Measurements from ENCODE around the gene GRIP1.

Gene GRIP1

DNA sequence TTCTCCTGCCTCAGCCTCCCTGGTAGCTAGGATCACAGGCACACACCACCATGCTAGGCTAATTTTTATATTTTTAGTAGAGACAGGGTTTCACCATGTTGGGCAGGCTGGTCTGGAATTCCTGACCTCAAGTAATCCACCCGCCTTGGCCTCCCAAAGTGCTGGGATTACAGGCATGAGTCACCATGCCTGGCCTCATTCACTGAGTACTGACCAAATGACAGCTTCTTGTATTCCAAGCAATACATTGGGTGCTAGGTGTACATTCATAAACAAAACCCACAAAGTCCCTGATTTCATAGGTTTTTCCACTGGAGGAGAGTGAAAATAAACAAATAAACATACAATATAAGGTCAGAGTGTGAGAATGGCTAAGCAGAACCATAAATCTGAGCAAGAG, 240.3 kb downstream of the GRIP1 start:
- TF ChIP-seq, protein P1, sequence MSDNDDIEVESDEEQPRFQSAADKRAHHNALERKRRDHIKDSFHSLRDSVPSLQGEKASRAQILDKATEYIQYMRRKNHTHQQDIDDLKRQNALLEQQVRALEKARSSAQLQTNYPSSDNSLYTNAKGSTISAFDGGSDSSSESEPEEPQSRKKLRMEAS (IDR thresholded peaks at IDR 0.05; ENCODE audit: low read depth, low read length): no peak
- TF ChIP-seq, protein P2, sequence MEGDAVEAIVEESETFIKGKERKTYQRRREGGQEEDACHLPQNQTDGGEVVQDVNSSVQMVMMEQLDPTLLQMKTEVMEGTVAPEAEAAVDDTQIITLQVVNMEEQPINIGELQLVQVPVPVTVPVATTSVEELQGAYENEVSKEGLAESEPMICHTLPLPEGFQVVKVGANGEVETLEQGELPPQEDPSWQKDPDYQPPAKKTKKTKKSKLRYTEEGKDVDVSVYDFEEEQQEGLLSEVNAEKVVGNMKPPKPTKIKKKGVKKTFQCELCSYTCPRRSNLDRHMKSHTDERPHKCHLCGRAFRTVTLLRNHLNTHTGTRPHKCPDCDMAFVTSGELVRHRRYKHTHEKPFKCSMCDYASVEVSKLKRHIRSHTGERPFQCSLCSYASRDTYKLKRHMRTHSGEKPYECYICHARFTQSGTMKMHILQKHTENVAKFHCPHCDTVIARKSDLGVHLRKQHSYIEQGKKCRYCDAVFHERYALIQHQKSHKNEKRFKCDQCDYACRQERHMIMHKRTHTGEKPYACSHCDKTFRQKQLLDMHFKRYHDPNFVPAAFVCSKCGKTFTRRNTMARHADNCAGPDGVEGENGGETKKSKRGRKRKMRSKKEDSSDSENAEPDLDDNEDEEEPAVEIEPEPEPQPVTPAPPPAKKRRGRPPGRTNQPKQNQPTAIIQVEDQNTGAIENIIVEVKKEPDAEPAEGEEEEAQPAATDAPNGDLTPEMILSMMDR (IDR thresholded peaks at IDR 0.05; ENCODE audit: low read depth, low read length): no peak
- TF ChIP-seq MYC (IDR thresholded peaks at IDR 0.05; ENCODE audit: low read depth, low read length) (no peak), POLR2A (IDR thresholded peaks at IDR 0.05; ENCODE audit: extremely low read depth, insufficient read length) (no peak)

DNA sequence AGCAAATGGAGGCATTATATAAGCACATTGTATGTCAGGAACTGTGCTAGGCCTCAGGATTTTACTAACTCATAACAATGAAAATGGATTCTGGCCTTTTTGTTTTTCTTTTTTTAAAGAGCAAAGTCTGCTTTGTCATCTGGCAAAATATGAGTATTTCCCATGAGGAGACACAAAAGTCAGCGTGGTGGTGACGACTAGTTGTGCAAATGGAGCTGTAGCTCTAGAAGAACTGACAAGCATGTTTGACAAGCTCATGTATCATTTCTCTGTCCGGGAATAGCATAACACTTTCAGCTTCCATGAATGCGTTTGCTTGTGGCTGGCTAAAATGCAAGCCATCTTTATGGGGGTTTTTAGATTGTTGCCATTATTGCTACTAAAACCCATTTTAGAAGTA, 248.8 kb downstream of the GRIP1 start:
- TF ChIP-seq POLR2A (IDR thresholded peaks at IDR 0.05; ENCODE audit: extremely low read depth, insufficient read length): no peak
- TF ChIP-seq, protein P1 (IDR thresholded peaks at IDR 0.05; ENCODE audit: low read depth, low read length): no peak
- TF ChIP-seq, protein P2 (IDR thresholded peaks at IDR 0.05; ENCODE audit: low read depth, low read length): no peak
- no peak for TF ChIP-seq MYC (IDR thresholded peaks at IDR 0.05; ENCODE audit: low read depth, low read length)
- DNase-seq (ENCODE audit: low read depth): no peak
- H3K4me3 ChIP-seq (ENCODE audit: low read depth, low read length): no peak overlapping the region

More for the DNA sequence above, 240.3 kb downstream of the GRIP1 start:
- no peak for DNase-seq (ENCODE audit: low read depth)
- no peak overlapping the region for H3K4me3 ChIP-seq (ENCODE audit: low read depth, low read length)

DNA sequence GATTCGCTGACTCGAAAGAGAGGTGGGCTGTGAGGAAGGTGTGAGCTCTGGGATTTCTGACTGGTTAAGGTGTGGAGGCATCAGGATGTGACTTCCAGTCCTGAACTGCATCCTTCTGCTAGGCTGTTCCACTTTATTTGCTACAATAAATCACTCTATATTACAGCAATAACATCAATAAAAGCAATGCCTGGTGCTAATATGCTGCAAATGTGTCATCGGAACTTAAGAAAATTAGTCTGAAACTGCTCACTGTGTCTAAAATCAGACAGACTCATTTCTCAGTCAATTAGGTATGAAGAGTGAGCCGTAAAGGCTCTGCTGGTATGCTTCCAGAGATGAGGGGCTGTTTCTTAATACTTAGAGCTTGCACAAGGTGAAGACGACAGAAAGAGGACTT, 250.0 kb downstream of the GRIP1 start:
- no peak overlapping the region for H3K4me3 ChIP-seq (ENCODE audit: low read depth, low read length)
- TF ChIP-seq, protein P1 (IDR thresholded peaks at IDR 0.05; ENCODE audit: low read depth, low read length): no peak
- TF ChIP-seq, protein P2 (IDR thresholded peaks at IDR 0.05; ENCODE audit: low read depth, low read length): no peak
- TF ChIP-seq POLR2A (IDR thresholded peaks at IDR 0.05; ENCODE audit: extremely low read depth, insufficient read length) (no peak), MYC (IDR thresholded peaks at IDR 0.05; ENCODE audit: low read depth, low read length) (no peak)
- no peak for DNase-seq (ENCODE audit: low read depth)

DNA sequence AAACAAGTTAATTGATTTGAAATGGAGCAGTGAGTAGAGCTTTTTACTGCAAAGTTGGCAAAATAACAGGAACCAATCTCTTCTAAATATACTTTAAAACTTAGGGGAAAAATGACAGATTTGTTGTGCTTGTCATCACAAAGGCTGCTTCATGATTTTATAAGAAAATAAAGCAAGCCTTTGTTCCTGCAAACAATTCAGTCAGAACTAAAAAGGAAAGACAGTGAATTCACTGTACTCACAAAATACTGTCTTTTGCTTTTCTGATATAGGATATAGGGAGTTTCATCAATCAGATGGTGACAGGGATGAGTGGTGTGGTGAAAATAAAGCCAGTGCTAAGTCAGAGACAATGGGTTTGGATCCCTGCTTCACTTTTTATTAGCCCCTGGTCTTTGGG, 250.6 kb downstream of the GRIP1 start:
- H3K4me3 ChIP-seq (ENCODE audit: low read depth, low read length): no peak overlapping the region
- no peak for DNase-seq (ENCODE audit: low read depth)
- no peak for TF ChIP-seq POLR2A (IDR thresholded peaks at IDR 0.05; ENCODE audit: extremely low read depth, insufficient read length)
- TF ChIP-seq MYC (IDR thresholded peaks at IDR 0.05; ENCODE audit: low read depth, low read length): no peak
- TF ChIP-seq, protein P1 (IDR thresholded peaks at IDR 0.05; ENCODE audit: low read depth, low read length): no peak
- TF ChIP-seq, protein P2 (IDR thresholded peaks at IDR 0.05; ENCODE audit: low read depth, low read length): no peak

DNA sequence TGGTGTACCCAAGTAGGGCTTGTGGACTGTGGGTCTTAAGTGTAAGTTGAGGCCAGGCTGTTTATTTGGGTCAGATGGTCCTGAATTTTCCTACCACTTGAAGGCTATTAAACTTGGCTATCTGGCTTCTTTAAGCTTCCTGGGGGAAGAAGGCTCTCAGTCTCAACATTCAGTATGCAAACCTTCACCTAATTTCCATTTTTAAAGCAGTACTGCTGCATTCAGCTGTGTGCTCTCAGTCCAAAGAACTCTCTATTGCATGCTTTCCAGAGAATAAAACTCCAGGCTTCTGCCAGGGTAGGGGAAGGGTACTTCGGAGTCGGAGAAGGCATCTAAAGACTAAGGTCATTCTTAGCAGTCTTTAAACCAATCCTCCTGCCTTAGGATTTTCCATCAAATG, 252.2 kb downstream of the GRIP1 start:
- no peak for DNase-seq (ENCODE audit: low read depth)
- TF ChIP-seq, protein P1 (IDR thresholded peaks at IDR 0.05; ENCODE audit: low read depth, low read length): no peak
- no peak for TF ChIP-seq MYC (IDR thresholded peaks at IDR 0.05; ENCODE audit: low read depth, low read length)
- no peak for TF ChIP-seq POLR2A (IDR thresholded peaks at IDR 0.05; ENCODE audit: extremely low read depth, insufficient read length)
- TF ChIP-seq, protein P2 (IDR thresholded peaks at IDR 0.05; ENCODE audit: low read depth, low read length): no peak

More for the DNA sequence above, 252.2 kb downstream of the GRIP1 start:
- no peak overlapping the region for H3K4me3 ChIP-seq (ENCODE audit: low read depth, low read length)

Data from NB4 (cell line).